Activated T-helper 1 cell treated with anti-CD3 and anti-CD28 coated beads, Interleukin-2, amount 50 U/mL, for 16 hours (primary cell): ENCODE results near the gene MTHFR.
"Not testable (repeated sequence)": the region's sequence is repeated elsewhere in the genome, so short reads cannot be mapped to it uniquely, and the experiment has no call there.

Experiments used
- DNase-seq, 2 donors: peaks; one replicate each; pipeline ENCODE4 v3.0.0-alpha.2; 2020; ENCODE audit warnings: low read depth in 1 of 2, low spot score in 1 of 2

Gene MTHFR

GRCh38 chr1:11833900-11834299 lies 28.1 kb upstream of the MTHFR start:
- DNase-seq: no peak

GRCh38 chr1:11833497-11833896 lies 27.7 kb upstream of the MTHFR start:
- DNase-seq: no peak

- DNase-seq: no peak
Observed at GRCh38 chr1:11831945-11832725, 26.4 kb upstream of the MTHFR start.

- DNase-seq: no peak
Observed at GRCh38 chr1:11828511-11828910, 22.7 kb upstream of the MTHFR start.

GRCh38 chr1:11826946-11827345 lies 21.2 kb upstream of the MTHFR start:
- DNase-seq: no peak

GRCh38 chr1:11825131-11825530 lies 19.4 kb upstream of the MTHFR start:
- DNase-seq: no peak

- DNase-seq: no peak
Observed at GRCh38 chr1:11823366-11824137, 17.8 kb upstream of the MTHFR start.

GRCh38 chr1:11822091-11822490 lies 16.3 kb upstream of the MTHFR start:
- no peak for DNase-seq

- no peak for DNase-seq
Observed at GRCh38 chr1:11817192-11817591, 11.4 kb upstream of the MTHFR start.

GRCh38 chr1:11813021-11813420 lies 7.3 kb upstream of the MTHFR start:
- DNase-seq: no peak

- no peak for DNase-seq
Observed at GRCh38 chr1:11807133-11807532, 1.4 kb upstream of the MTHFR start.

GRCh38 chr1:11806307-11806936 lies 658 bp upstream of the MTHFR start:
- no peak for DNase-seq

- DNase-seq: no peak
Observed at GRCh38 chr1:11804666-11805421, 920 bp downstream of the MTHFR start.

- DNase-seq: not testable (repeated sequence)
Observed at GRCh38 chr1:11803924-11804665, 1.7 kb downstream of the MTHFR start.

- peak; percentile 47 to 48 for DNase-seq
Observed at GRCh38 chr1:11802973-11803885, 2.5 kb downstream of the MTHFR start.

- no peak for DNase-seq
Observed at GRCh38 chr1:11802616-11802972, 3.2 kb downstream of the MTHFR start.

GRCh38 chr1:11800756-11801433 lies 4.9 kb downstream of the MTHFR start:
- DNase-seq: no peak

GRCh38 chr1:11800391-11800755 lies 5.4 kb downstream of the MTHFR start:
- no peak for DNase-seq

- no peak for DNase-seq
Observed at GRCh38 chr1:11799896-11800295, 5.9 kb downstream of the MTHFR start.
